ENCODE results near the gene ZYX. TPM values are rescaled to one million over a fixed set of nuclear protein-coding genes. Genes with fewer than 3 reads are reported as not detected.
A peak's percentile ranks its signal among the peaks of the same experiment; 100 is the strongest.
"Not testable (repeated sequence)": the region's sequence is repeated elsewhere in the genome, so short reads cannot be mapped to it uniquely, and the experiment has no call there.

Gene ZYX
- polyA plus RNA-seq, 1 donor: 104 TPM

DNA sequence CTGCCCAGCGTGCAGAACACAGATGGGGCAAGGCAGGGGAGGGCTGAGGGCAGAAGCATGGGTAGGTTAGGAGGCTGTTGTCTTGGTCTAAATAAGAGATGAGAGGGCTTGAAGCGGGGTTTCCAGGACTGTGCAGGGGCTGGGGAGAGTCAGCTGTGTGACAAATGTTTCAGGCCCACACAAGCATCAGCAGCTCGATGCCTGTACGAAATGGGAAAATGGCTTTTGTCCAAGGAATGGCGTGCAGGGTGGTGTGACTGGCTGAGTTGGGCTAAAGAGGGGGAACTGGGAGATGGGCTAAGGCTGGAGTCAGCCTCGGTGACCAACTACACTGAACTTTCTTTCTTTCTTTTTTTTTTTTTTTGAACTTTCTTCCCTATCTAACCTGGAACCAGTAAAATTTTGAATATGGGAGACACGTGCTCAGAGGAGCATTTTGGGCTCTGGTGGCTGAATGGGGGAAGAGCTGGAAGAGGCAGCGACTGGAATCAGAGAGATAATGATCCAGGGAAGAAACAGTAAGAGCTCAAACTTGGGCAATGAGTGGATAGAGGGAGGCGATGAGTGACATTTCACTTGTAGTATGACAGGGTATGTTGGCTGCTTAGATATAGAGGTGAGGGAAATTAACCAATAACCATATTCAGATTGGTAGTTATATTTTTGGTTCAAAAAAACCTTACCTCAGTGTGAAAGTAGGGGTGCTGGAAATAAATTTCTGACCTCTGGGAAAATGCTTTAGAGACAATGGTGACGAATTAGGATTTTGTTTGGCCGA lies 37.7 kb downstream of the ZYX start:
- H3K4me3 ChIP-seq (ENCODE audit: low read length): no peak overlapping the region
- H3K27ac ChIP-seq (ENCODE audit: low read length): no peak overlapping the region
- no peaks in the 10 kb centered on the region for H3K9me3 ChIP-seq (ENCODE audit: control insufficient read depth, low read depth, low read length)
- no peaks in the 10 kb centered on the region for H3K27me3 ChIP-seq (ENCODE audit: control insufficient read depth, insufficient read depth, low read length)
- H3K36me3 ChIP-seq (ENCODE audit: control insufficient read depth, insufficient read depth, low read length): no peaks in the 10 kb centered on the region
- no peaks in the 10 kb centered on the region for H3K4me1 ChIP-seq (ENCODE audit: control insufficient read depth, insufficient read depth, low read length)
- no peak for DNase-seq
- WGBS (ENCODE audit: insufficient coverage, low lambda C conversion rate): 94% methylated on average over 5 of the region's 11 CpGs

DNA sequence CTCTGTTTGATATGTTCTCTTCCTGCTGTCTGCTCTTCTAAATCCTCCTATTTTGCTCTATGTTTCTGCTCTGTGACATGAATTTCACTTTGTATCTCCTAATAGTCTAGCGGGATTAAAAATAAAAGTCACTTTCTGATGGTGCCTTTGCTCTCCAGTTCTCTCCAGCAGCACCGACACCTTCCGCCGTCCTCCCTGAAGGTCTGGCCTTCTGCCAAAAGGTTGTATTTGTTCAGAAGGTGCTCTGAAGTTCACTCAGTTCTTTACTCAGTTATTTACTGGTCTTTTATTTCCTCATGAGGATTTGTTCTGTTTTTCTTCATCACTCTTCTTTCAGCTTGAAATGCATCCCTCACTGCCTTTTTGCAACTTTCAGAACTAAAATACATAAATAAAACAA lies 38.7 kb downstream of the ZYX start:
- no peaks in the 10 kb centered on the region for H3K9me3 ChIP-seq (ENCODE audit: control insufficient read depth, low read depth, low read length)
- WGBS (ENCODE audit: insufficient coverage, low lambda C conversion rate): no CpG with 5 or more reads among the region's 4 CpGs
- no peak overlapping the region for H3K4me3 ChIP-seq (ENCODE audit: low read length)
- peak; percentile 45 to 75 for DNase-seq
- no peaks in the 10 kb centered on the region for H3K4me1 ChIP-seq (ENCODE audit: control insufficient read depth, insufficient read depth, low read length)
- H3K27me3 ChIP-seq (ENCODE audit: control insufficient read depth, insufficient read depth, low read length): no peaks in the 10 kb centered on the region
- no peak overlapping the region for H3K27ac ChIP-seq (ENCODE audit: low read length)
- H3K36me3 ChIP-seq (ENCODE audit: control insufficient read depth, insufficient read depth, low read length): no peaks in the 10 kb centered on the region

DNA sequence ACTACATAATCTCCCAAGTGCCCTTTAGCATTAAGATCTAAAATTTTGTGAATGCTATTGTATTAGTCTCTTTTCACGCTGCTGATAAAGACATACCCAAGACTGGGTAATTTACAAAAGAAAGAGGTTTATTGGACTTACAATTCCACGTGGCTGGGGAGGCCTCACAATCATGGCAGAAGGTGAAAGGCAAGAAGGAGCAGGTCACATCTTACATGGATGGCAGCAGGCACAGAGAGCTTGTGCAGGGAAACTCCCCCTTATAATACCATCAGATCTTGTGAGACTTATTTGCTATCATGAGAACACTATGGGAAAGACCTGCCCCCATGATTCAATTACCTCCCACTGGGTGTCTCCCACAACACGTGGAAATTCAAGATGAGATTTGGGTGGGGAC lies 39.5 kb downstream of the ZYX start:
- not testable (repeated sequence) for H3K4me1 ChIP-seq (ENCODE audit: control insufficient read depth, insufficient read depth, low read length); H3K36me3 ChIP-seq (ENCODE audit: control insufficient read depth, insufficient read depth, low read length); H3K9me3 ChIP-seq (ENCODE audit: control insufficient read depth, low read depth, low read length); H3K4me3 ChIP-seq (ENCODE audit: low read length); H3K27ac ChIP-seq (ENCODE audit: low read length); H3K27me3 ChIP-seq (ENCODE audit: control insufficient read depth, insufficient read depth, low read length); DNase-seq
- 33% methylated on average over 1 of the region's 3 CpGs for WGBS (ENCODE audit: insufficient coverage, low lambda C conversion rate)

DNA sequence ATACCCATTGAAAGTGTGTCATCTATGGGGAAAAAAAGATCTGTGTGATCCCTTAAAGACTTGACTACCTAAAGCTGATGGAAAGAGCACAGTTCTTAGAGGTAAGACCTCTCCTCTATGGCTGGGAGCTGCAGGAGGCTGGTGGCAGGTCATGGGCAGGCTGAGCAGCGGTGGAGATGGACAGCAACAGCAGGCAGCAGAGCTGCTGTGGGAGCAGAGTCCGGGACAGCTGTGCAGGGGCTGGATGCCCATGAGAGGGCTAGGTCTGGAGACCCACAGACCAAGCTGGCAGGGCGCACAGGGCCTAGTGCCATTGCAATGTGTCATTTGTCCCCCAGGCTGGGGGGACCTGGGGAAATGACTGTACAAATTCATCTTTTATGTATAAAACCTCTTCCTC lies 40.9 kb downstream of the ZYX start:
- no peak for DNase-seq
- no peaks in the 10 kb centered on the region for H3K27me3 ChIP-seq (ENCODE audit: control insufficient read depth, insufficient read depth, low read length)
- no CpG with 5 or more reads among the region's 3 CpGs for WGBS (ENCODE audit: insufficient coverage, low lambda C conversion rate)
- H3K4me1 ChIP-seq (ENCODE audit: control insufficient read depth, insufficient read depth, low read length): no peaks in the 10 kb centered on the region
- H3K36me3 ChIP-seq (ENCODE audit: control insufficient read depth, insufficient read depth, low read length): no peaks in the 10 kb centered on the region
- H3K4me3 ChIP-seq (ENCODE audit: low read length): no peak overlapping the region
- no peaks in the 10 kb centered on the region for H3K9me3 ChIP-seq (ENCODE audit: control insufficient read depth, low read depth, low read length)
- H3K27ac ChIP-seq (ENCODE audit: low read length): no peak overlapping the region

DNA sequence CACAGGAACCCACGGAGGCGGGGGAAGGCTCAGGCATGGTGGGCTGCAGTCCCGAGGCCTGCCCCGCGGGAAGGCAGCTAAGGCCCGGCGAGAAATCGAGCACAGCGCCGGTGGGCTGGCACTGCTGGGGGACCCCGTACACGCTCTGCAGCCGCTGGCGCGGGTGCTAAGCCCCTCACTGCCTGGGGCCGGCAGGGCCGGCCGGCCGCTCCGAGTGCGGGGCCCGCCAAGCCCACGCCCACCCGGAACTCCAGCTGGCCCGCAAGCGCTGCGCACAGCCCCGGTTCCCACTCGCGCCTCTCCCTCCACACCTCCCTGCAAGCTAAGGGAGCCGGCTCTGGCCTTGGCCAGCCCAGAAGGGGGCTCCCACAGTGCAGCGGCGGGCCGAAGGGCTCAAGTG lies 43.3 kb downstream of the ZYX start:
- not testable (repeated sequence) for H3K27ac ChIP-seq (ENCODE audit: low read length); H3K27me3 ChIP-seq (ENCODE audit: control insufficient read depth, insufficient read depth, low read length); H3K4me3 ChIP-seq (ENCODE audit: low read length); H3K9me3 ChIP-seq (ENCODE audit: control insufficient read depth, low read depth, low read length); H3K4me1 ChIP-seq (ENCODE audit: control insufficient read depth, insufficient read depth, low read length); DNase-seq; H3K36me3 ChIP-seq (ENCODE audit: control insufficient read depth, insufficient read depth, low read length)
- no CpG with 5 or more reads among the region's 34 CpGs for WGBS (ENCODE audit: insufficient coverage, low lambda C conversion rate)

DNA sequence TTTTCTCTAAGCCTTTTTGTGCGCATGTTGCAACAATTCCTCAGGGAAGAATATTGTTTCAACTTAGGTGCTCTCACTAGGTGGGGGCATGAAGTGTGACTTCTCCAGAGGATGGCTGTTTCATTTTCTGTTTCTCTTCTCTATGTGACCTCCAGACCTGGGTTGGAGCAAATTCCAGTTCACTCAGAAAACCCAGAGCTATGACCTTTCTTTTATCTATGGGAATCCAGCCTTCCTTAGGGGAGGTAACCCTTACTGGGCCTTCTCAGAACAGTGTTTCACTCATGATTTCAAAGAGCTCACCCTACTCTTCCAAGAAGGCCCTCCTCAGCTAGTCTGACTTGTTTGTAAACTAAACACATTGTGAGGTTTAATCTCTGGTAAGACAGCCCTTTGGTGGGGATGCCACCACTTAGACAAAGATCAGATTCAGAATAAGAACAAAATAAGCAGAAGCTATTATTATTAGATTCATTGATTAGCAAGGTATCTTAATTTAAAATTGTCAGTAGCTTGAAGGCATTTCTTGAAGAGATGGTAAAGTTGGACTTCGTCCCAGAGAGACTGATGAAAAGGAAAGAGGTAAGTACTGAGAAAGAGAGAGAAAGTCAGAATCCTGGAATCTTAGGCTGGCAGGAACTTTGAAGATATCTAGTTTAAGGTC lies 45.5 kb downstream of the ZYX start:
- WGBS (ENCODE audit: insufficient coverage, low lambda C conversion rate): 100% methylated on average over 1 of the region's 2 CpGs
- H3K9me3 ChIP-seq (ENCODE audit: control insufficient read depth, low read depth, low read length): no peaks in the 10 kb centered on the region
- no peaks in the 10 kb centered on the region for H3K27me3 ChIP-seq (ENCODE audit: control insufficient read depth, insufficient read depth, low read length)
- H3K4me1 ChIP-seq (ENCODE audit: control insufficient read depth, insufficient read depth, low read length): no peaks in the 10 kb centered on the region
- H3K36me3 ChIP-seq (ENCODE audit: control insufficient read depth, insufficient read depth, low read length): no peaks in the 10 kb centered on the region
- peak in 1 of 2 donors; percentile 66 for DNase-seq
- no peak overlapping the region for H3K27ac ChIP-seq (ENCODE audit: low read length)
- H3K4me3 ChIP-seq (ENCODE audit: low read length): no peak overlapping the region

DNA sequence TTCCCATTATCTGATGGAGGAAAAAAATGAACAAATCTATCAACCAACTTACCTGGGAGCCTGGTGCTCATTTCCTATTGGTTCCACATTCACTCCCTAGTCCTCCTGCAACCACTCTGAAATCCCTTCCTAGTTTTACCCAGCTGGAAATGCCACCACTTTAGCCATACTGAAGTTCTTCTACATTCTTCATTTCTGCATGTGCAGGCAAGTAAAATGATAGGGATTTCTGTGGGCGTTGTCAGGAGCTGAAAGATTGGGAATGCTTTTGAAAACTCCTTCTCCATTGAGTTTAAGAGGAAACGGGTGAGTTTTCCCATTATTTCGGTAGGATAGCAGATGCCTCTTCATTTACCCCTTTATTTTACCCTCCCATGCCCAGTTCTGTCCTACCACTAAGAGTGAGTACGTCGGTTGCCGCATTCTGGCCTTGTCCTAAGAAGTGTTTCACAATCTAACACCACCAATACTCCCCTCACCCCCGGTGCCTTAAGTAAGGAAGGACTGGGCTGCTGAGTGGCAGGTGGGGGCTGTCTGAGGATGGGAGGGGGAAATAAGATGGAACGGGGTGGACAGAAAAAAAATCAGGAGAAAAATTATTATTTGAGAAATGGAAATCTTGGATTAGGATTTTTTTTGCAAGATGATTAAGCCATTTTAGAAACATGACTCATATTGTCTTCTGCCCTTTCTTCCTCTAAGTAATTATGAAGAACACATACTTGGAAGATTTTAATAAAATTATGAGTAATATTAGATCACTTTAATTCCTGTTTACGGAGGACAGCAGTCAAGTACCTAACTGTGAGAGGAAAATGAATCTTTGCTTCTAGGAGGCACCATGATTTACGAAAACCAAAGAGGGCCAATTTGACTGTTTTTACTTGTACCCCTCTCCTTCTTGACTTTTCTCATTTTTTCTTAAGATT lies 48.9 kb downstream of the ZYX start:
- H3K4me3 ChIP-seq (ENCODE audit: low read length): no peak overlapping the region
- 73% methylated on average over 2 of the region's 10 CpGs for WGBS (ENCODE audit: insufficient coverage, low lambda C conversion rate)
- H3K9me3 ChIP-seq (ENCODE audit: control insufficient read depth, low read depth, low read length): no peaks in the 10 kb centered on the region
- H3K36me3 ChIP-seq (ENCODE audit: control insufficient read depth, insufficient read depth, low read length): no peaks in the 10 kb centered on the region
- DNase-seq: no peak
- no peak overlapping the region for H3K27ac ChIP-seq (ENCODE audit: low read length)
- peaks cover 4% of the 10 kb centered on the region for H3K27me3 ChIP-seq (ENCODE audit: control insufficient read depth, insufficient read depth, low read length)
- no peaks in the 10 kb centered on the region for H3K4me1 ChIP-seq (ENCODE audit: control insufficient read depth, insufficient read depth, low read length)

DNA sequence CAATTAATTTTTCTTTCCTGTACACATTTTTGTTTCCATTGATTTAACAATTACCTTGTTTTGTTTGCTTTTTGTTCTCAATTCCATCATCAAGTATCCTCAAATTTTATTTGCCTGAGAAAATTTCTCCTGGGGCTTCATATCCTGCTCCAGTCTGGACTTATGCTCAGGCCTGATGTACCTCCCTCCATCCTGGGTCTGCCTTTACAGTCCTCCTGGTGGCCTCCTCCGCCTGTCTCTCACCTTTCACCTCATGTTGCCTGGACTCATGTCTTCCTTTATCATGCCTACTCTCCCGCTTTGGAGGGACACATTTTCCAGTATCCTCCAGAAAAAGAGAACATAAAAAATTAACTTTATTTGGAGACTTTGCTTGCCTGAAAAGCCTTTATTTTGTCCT lies 50.0 kb downstream of the ZYX start:
- Histone ChIP-seq H3K4me3 (ENCODE audit: low read length) (no peak overlapping the region), H3K27ac (ENCODE audit: low read length) (no peak overlapping the region)
- no CpG with 5 or more reads among the region's 2 CpGs for WGBS (ENCODE audit: insufficient coverage, low lambda C conversion rate)

DNA sequence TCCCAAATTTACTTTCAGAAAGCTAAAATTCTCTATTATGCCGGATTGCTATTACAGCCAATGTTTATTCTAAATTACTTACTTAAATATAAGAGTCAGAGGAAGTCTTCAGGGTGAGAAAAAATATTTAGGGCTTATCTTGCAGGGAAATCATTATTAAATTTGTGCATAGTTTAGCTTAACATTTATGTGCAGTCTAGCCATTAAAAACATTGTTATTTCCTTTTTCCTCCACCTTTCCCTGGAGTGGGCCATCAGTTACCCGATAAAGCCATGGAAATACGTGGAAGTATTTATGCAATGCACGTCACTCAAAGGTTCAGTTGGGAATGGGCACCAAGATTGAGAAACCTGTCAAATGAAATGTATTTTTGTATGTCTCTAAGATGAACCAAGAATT lies 52.6 kb downstream of the ZYX start:
- DNase-seq: no peak
- 100% methylated on average over 1 of the region's 4 CpGs for WGBS (ENCODE audit: insufficient coverage, low lambda C conversion rate)
- Histone ChIP-seq H3K27ac (ENCODE audit: low read length) (no peak overlapping the region), H3K9me3 (ENCODE audit: control insufficient read depth, low read depth, low read length) (no peaks in the 10 kb centered on the region), H3K27me3 (ENCODE audit: control insufficient read depth, insufficient read depth, low read length) (peaks cover 4% of the 10 kb centered on the region), H3K36me3 (ENCODE audit: control insufficient read depth, insufficient read depth, low read length) (no peaks in the 10 kb centered on the region), H3K4me3 (ENCODE audit: low read length) (no peak overlapping the region), H3K4me1 (ENCODE audit: control insufficient read depth, insufficient read depth, low read length) (no peaks in the 10 kb centered on the region)

More for the DNA sequence above, 50.0 kb downstream of the ZYX start:
- Histone ChIP-seq H3K9me3 (ENCODE audit: control insufficient read depth, low read depth, low read length) (no peaks in the 10 kb centered on the region), H3K4me1 (ENCODE audit: control insufficient read depth, insufficient read depth, low read length) (no peaks in the 10 kb centered on the region), H3K27me3 (ENCODE audit: control insufficient read depth, insufficient read depth, low read length) (peaks cover 4% of the 10 kb centered on the region), H3K36me3 (ENCODE audit: control insufficient read depth, insufficient read depth, low read length) (no peaks in the 10 kb centered on the region)
- DNase-seq: no peak

DNA sequence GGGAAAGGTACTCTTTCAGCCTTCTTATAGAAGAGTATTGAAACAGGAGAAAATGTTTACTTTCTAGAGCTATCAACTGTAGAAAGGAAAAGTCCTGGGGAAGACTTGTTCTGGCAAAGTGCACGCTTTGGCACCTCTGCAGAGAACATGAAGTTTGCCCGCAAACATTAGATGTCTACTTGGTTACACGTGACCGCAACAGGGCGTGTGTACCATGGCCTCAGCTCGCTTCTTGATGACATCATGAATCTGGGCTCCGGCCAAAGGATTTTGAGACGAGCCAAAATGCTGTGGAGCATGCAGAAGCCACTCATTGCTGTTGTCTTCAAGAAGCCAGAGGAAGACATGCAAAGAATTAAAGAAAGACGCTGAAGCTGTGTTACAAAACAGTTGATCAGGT lies 53.5 kb downstream of the ZYX start:
- DNase-seq: no peak
- H3K9me3 ChIP-seq (ENCODE audit: control insufficient read depth, low read depth, low read length): no peaks in the 10 kb centered on the region
- no peaks in the 10 kb centered on the region for H3K36me3 ChIP-seq (ENCODE audit: control insufficient read depth, insufficient read depth, low read length)
- no peak overlapping the region for H3K27ac ChIP-seq (ENCODE audit: low read length)
- H3K4me1 ChIP-seq (ENCODE audit: control insufficient read depth, insufficient read depth, low read length): no peaks in the 10 kb centered on the region
- no peak overlapping the region for H3K4me3 ChIP-seq (ENCODE audit: low read length)
- peaks cover 4% of the 10 kb centered on the region for H3K27me3 ChIP-seq (ENCODE audit: control insufficient read depth, insufficient read depth, low read length)
- WGBS (ENCODE audit: insufficient coverage, low lambda C conversion rate): 100% methylated on average over 1 of the region's 9 CpGs
